Cardiac muscle cell (in vitro differentiated cells and primary cell): Measurements from ENCODE around the gene CITED2. TPM values are rescaled to one million over a fixed set of nuclear protein-coding genes. Genes with fewer than 3 reads are reported as not detected.
A peak's percentile ranks its signal among the peaks of the same experiment; 100 is the strongest.

Experiments
- DNase-seq, 2 donors: peaks; one replicate each; pipeline versions ENCODE4 v3.0.0 to v3.0.0-alpha.2; 2010 to 2017; ENCODE audit warnings: low read depth in 1 of 2, low spot score in 1 of 2
- H3K27ac ChIP-seq: fragments of 200-600 bp; sonication (generic); 2 replicates; pipeline ENCODE4 v1.5.1; 2016
- H3K27me3 ChIP-seq: fragments of 200-600 bp; sonication (generic); 2 replicates; pipeline ENCODE4 v1.6.0; 2016; ENCODE audit warnings: control low read depth
- H3K36me3 ChIP-seq: fragments of 200-600 bp; sonication (generic); 2 replicates; pipeline ENCODE4 v1.5.1; 2016; ENCODE audit warnings: control low read depth
- H3K4me1 ChIP-seq: fragments of 200-600 bp; sonication (generic); 2 replicates; pipeline ENCODE4 v1.8.1; 2017; ENCODE audit warnings: low read depth, mild to moderate bottlenecking, mixed run types
- H3K4me3 ChIP-seq: fragments of 200-600 bp; sonication (generic); 2 replicates; pipeline ENCODE4 v1.5.1; 2016; ENCODE audit warnings: mild to moderate bottlenecking
- H3K9me3 ChIP-seq: fragments of 200-600 bp; sonication (generic); 2 replicates; pipeline ENCODE4 v1.5.1; 2017; ENCODE audit warnings: low read depth, mild to moderate bottlenecking, control low read depth
- polyA plus RNA-seq: library from polyadenylated mRNA; unstranded; fragments of >200 nt; fragmentation: Nextera tagmentation; extraction: Ambion mirVana; gene quantifications from 2 replicates; pipeline ENCODE4 v1.2.1, GENCODE V29; 2016
- total RNA-seq: library from RNA; depleted of rRNA; stranded (reverse); fragments of >200 nt; gene quantifications from 2 replicates; pipeline ENCODE4 v1.2.3, GENCODE V29; 2016
- TF ChIP-seq, protein P1 (sequence below): IDR thresholded peaks from 2 replicates; pipeline ENCODE4 v1.5.1; 2012; ENCODE audit warnings: low read depth, mild to moderate bottlenecking, low read length

Gene CITED2
- total and polyA plus RNA-seq, 2 experiments from 2014 or later: 34.9 to 513 TPM

DNA sequence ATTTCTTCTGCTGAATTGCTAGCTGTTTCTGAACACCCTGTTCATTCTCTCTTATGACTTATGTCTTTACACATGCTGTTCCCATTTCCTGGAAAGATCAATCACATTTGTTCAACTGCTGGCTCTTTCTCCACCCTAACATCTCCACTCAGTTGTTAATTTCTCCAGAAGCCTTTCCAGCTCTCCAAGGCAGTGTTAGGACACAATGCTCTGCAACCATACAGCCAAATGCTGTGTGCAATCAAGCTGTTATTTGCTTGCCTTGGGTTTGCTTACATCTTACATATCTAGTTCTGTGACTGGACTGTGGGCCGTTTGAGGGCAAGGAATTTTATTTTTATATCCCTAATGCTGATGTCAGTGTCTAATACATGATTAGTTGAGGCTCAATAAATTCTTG, 24.2 kb upstream of the CITED2 start:
- no peaks in the 10 kb centered on the region for H3K27me3 ChIP-seq
- DNase-seq: no peak

DNA sequence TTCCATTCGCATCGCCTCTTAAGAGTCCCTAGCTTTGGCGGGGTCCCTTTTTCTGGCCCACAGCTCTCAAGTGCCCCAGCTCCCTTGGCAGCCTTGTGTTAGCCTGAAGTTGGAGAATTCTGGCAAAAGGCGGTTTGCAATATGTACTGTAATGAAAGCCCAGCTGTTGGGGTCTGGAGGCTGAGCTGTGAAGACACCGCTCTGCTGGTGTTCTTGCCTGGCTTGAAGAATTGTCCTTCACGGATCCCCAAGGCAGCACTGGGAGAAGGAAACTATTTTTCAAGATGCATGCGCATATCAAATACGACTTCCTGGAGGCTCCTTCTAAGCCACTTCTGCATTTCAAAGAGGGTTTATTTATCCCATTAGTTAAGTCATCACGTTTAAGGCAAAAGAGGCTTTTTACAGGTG, 21.4 kb upstream of the CITED2 start:
- Histone ChIP-seq H3K36me3 (no peaks in the 10 kb centered on the region), H3K27ac (no peak overlapping the region), H3K4me1 (peaks cover 11% of the 10 kb centered on the region), H3K27me3 (no peaks in the 10 kb centered on the region), H3K9me3 (no peaks in the 10 kb centered on the region), H3K4me3 (no peak overlapping the region)
- peak in 1 of 2 donors; percentile 19 for DNase-seq
- TF ChIP-seq, protein P1, sequence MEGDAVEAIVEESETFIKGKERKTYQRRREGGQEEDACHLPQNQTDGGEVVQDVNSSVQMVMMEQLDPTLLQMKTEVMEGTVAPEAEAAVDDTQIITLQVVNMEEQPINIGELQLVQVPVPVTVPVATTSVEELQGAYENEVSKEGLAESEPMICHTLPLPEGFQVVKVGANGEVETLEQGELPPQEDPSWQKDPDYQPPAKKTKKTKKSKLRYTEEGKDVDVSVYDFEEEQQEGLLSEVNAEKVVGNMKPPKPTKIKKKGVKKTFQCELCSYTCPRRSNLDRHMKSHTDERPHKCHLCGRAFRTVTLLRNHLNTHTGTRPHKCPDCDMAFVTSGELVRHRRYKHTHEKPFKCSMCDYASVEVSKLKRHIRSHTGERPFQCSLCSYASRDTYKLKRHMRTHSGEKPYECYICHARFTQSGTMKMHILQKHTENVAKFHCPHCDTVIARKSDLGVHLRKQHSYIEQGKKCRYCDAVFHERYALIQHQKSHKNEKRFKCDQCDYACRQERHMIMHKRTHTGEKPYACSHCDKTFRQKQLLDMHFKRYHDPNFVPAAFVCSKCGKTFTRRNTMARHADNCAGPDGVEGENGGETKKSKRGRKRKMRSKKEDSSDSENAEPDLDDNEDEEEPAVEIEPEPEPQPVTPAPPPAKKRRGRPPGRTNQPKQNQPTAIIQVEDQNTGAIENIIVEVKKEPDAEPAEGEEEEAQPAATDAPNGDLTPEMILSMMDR: no peak

More for the DNA sequence above, 24.2 kb upstream of the CITED2 start:
- TF ChIP-seq, protein P1: no peak
- no peak overlapping the region for H3K27ac ChIP-seq
- peaks cover 20% of the 10 kb centered on the region for H3K4me1 ChIP-seq
- no peaks in the 10 kb centered on the region for H3K9me3 ChIP-seq
- H3K4me3 ChIP-seq: no peak overlapping the region
- H3K36me3 ChIP-seq: no peaks in the 10 kb centered on the region

DNA sequence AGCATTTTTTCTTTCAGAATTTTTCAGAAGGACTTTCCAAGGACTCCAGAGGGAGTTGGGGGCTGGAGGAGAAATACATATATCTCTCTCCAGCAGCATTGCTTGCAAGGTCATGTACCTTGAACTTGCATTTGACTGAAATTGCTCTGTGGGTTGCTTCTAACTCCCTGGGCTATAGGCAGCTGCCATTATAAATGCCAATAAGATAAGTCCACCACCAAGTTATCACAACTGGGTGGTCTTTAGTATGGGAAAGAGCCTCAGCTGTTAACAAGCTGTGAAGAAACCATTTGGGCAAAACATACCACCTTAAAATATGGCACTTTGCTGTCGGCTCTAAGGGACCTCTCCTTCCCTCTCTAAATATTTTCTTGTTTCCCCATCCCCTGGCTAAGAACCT, 20.9 kb upstream of the CITED2 start:
- peaks cover 11% of the 10 kb centered on the region for H3K4me1 ChIP-seq

DNA sequence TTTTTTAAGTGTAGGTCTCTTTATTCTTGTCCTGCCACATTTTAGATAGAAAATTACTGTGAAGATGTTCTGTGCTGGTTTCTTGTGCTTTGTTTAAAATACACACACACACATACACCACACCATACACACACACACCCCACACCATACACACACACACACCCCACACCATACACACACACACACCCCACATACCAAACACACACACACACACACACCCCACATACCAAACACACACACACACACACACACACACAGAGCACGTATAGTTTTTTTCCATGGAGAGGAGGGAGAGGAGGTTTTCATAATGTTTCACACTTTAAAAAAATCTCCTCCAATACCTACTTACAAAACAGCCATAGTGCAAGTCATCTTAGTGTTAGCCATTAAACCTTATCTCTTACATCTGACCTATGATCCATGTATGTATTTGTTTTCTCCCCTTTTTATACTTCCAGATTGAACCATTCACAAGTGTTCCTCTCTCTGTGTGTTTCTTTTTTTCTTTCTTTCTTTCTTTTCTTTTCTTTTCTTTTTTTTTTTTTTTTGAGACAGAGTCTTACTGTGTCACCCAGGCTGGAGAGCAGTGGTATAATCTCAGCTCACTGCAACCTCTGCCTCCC, 19.7 kb upstream of the CITED2 start:
- H3K4me3 ChIP-seq: no peak overlapping the region
- TF ChIP-seq, protein P1: no peak
- H3K27me3 ChIP-seq: no peaks in the 10 kb centered on the region
- no peak for DNase-seq
- no peak overlapping the region for H3K27ac ChIP-seq
- peaks cover 11% of the 10 kb centered on the region for H3K4me1 ChIP-seq
- no peaks in the 10 kb centered on the region for H3K9me3 ChIP-seq
- H3K36me3 ChIP-seq: no peaks in the 10 kb centered on the region

More for the DNA sequence above, 20.9 kb upstream of the CITED2 start:
- Histone ChIP-seq H3K36me3 (no peaks in the 10 kb centered on the region), H3K9me3 (no peaks in the 10 kb centered on the region), H3K27me3 (no peaks in the 10 kb centered on the region), H3K27ac (no peak overlapping the region), H3K4me3 (no peak overlapping the region)
- no peak for DNase-seq
- TF ChIP-seq, protein P1: no peak

DNA sequence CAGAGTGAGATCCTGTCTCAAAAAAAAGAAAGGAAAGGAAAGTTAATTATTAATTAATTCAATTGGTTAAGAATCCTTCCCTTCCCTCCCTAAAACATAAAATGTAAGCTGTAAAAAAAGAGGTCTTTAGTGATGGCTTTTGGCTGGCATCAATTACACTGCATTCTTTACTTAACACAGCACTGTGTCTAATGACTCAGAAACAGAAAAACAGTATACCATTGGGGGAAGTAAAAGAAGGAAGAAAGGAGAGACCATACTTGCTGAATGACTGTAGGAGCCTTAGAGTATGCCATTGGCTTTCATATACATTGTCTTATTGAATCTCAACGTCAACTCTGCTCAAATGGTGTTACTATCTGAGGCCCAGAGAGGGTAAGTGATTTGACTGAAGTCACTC, 18.3 kb upstream of the CITED2 start:
- no peak for DNase-seq
- H3K4me1 ChIP-seq: peaks cover 11% of the 10 kb centered on the region
- no peaks in the 10 kb centered on the region for H3K27me3 ChIP-seq
- no peak overlapping the region for H3K4me3 ChIP-seq
- H3K27ac ChIP-seq: no peak overlapping the region
- no peaks in the 10 kb centered on the region for H3K9me3 ChIP-seq
- H3K36me3 ChIP-seq: no peaks in the 10 kb centered on the region
- TF ChIP-seq, protein P1: no peak
